Hematopoietic multipotent progenitor cell treated with erythropoietin and hydrocortisone succinate and interleukin-3 and kit ligand, for 4 days (in vitro differentiated cells): Measurements from ENCODE around the gene CLEC2L.

Source experiments
- DNase-seq: peaks from one replicate; pipeline ENCODE4 v3.0.0-alpha.2; 2015

CLEC2L gene

GRCh38 chr7:139523199-139523941 is at the start of gene CLEC2L:
TSS of gene CLEC2L (plus strand) at chr7:139523685. CDS start at chr7:139523928, 243 bp downstream.
- DNase-seq, result peak; percentile 24

- DNase-seq, result no peak
Measured at GRCh38 chr7:139476139-139476538, 47.3 kb upstream of the CLEC2L start.

GRCh38 chr7:139476891-139477290 is 46.6 kb upstream of the CLEC2L start:
- DNase-seq, result no peak

GRCh38 chr7:139479620-139480019 is 43.9 kb upstream of the CLEC2L start:
- peak; percentile 25 for DNase-seq

- no peak for DNase-seq
Measured at GRCh38 chr7:139481364-139481763, 42.1 kb upstream of the CLEC2L start.

- DNase-seq, result no peak
Measured at GRCh38 chr7:139482122-139482521, 41.4 kb upstream of the CLEC2L start.

- DNase-seq, result peak; percentile 64
Measured at GRCh38 chr7:139482662-139483466, 40.6 kb upstream of the CLEC2L start.

- DNase-seq, result no peak
Measured at GRCh38 chr7:139487366-139488080, 36.0 kb upstream of the CLEC2L start.

GRCh38 chr7:139488810-139489209 is 34.7 kb upstream of the CLEC2L start:
- no peak for DNase-seq

GRCh38 chr7:139490130-139490529 is 33.4 kb upstream of the CLEC2L start:
- no peak for DNase-seq

- no peak for DNase-seq
Measured at GRCh38 chr7:139492293-139492692, 31.2 kb upstream of the CLEC2L start.

GRCh38 chr7:139494835-139495579 is 28.5 kb upstream of the CLEC2L start:
- no peak for DNase-seq

- no peak for DNase-seq
Measured at GRCh38 chr7:139495580-139496125, 27.8 kb upstream of the CLEC2L start.

- DNase-seq, result no peak
Measured at GRCh38 chr7:139496528-139496927, 27.0 kb upstream of the CLEC2L start.

GRCh38 chr7:139500770-139501138 is 22.7 kb upstream of the CLEC2L start:
- DNase-seq, result no peak

- DNase-seq, result no peak
Measured at GRCh38 chr7:139502226-139502625, 21.3 kb upstream of the CLEC2L start.

GRCh38 chr7:139505563-139505962 is 17.9 kb upstream of the CLEC2L start:
- peak; percentile 50 for DNase-seq

- DNase-seq, result no peak
Measured at GRCh38 chr7:139509535-139509934, 13.9 kb upstream of the CLEC2L start.

- no peak for DNase-seq
Measured at GRCh38 chr7:139511315-139511714, 12.2 kb upstream of the CLEC2L start.

GRCh38 chr7:139515266-139515665 is 8.2 kb upstream of the CLEC2L start:
- no peak for DNase-seq

GRCh38 chr7:139521439-139521838 is 2.0 kb upstream of the CLEC2L start:
- no peak for DNase-seq

- no peak for DNase-seq
Measured at GRCh38 chr7:139522830-139523198, 671 bp upstream of the CLEC2L start.
